HepG2 (cell line): Measurements from ENCODE around the gene SLC6A9. TPM values are rescaled to one million over a fixed set of nuclear protein-coding genes. Genes with fewer than 3 reads are reported as not detected.
A peak's percentile ranks its signal among the peaks of the same experiment; 100 is the strongest.

Experiments
- ATAC-seq: fragments of 200-7000 bp; cut with Tn5 transposase; 3 replicates; pipeline ENCODE4 v1.9.1; 2020; ENCODE audit warnings: mild to moderate bottlenecking, moderate library complexity
- BruUV-seq: library from RNA; stranded (reverse); fragments of 400-500 nt; replicated peaks from 2 replicates; lab custom pipeline; 2021; lab: Mats Ljungman, UMichigan
- CTCF ChIA-PET: fragments of 300-600 bp; formaldehyde crosslinking; extraction: SDS; loops from one replicate; lab custom pipeline; 2021; ENCODE audit warnings: low total read pairs, inconsistent platforms, low intra/inter-chr PET ratio; lab: Yijun Ruan, JAX
- POLR2A ChIA-PET: fragments of 350-600 bp; sonication (Branson Sonifier 250); formaldehyde crosslinking; loops from one replicate; lab custom pipeline; 2020; ENCODE audit warnings: antibody characterized with exemption, inconsistent platforms; lab: Yijun Ruan, JAX
- DNase-seq: peaks from one replicate; pipeline ENCODE4 v3.0.0-alpha.2; 2015; ENCODE audit warnings: low spot score
- FAIRE-seq: peaks from 3 replicates; lab custom pipeline; 2011; peaks lifted over from hg19 to GRCh38; lab: Jason Lieb, UNC
- H2AFZ ChIP-seq: one replicate; pipeline ENCODE4 v1.6.1; 2011; ENCODE audit warnings: low read length, inconsistent platforms
- H3K27ac ChIP-seq: fragments of 300-600 bp; 3 replicates; pipeline ENCODE4 v1.8.0; 2011; ENCODE audit warnings: mixed run types, mild to moderate bottlenecking, mixed read lengths, low read length, inconsistent platforms; ENCODE audit not compliant: insufficient read depth; ENCODE audit errors: extremely low read length
- H3K27me3 ChIP-seq, 2 experiments: fragments of 200-600 bp in 1 of 2; 2 replicates in 1 of 2; 3 replicates in 1 of 2; pipeline versions ENCODE4 v1.6.0 to v1.8.0; 2011; ENCODE audit warnings: low read length in 2 of 2, mild to moderate bottlenecking in 2 of 2, moderate library complexity in 2 of 2, inconsistent platforms in 1 of 2; ENCODE audit not compliant: insufficient read depth in 2 of 2, control insufficient read depth in 1 of 2
- H3K36me3 ChIP-seq, 2 experiments: fragments of 200-600 bp in 1 of 2; replicated peaks in 1 of 2; 2 replicates in 1 of 2; 3 replicates in 1 of 2; pipeline versions ENCODE4 v1.5.1 to v1.8.0; 2011; ENCODE audit warnings: low read length in 2 of 2, inconsistent platforms in 1 of 2; ENCODE audit not compliant: insufficient read depth in 2 of 2, control insufficient read depth in 1 of 2
- H3K4me1 ChIP-seq: 2 replicates; pipeline ENCODE4 v1.5.1; 2012; ENCODE audit warnings: low read length, inconsistent platforms; ENCODE audit not compliant: insufficient read depth
- H3K4me2 ChIP-seq: 2 replicates; pipeline ENCODE4 v1.6.0; 2011; ENCODE audit warnings: low read depth, low read length, inconsistent platforms
- H3K4me3 ChIP-seq, 3 experiments: fragments of 200-600 bp in 1 of 3; sonication (generic), shearing (Covaris generic) in 1 of 3; replicated peaks in 1 of 3; 2 replicates each; pipeline ENCODE4 v1.5.1; 2011 to 2016; ENCODE audit warnings: low read length in 3 of 3, inconsistent platforms in 2 of 3, low read depth in 2 of 3, mild to moderate bottlenecking in 2 of 3, control low read depth in 1 of 3, mixed read lengths in 1 of 3; ENCODE audit not compliant: insufficient read depth in 1 of 3
- H3K79me2 ChIP-seq: one replicate; pipeline ENCODE4 v1.6.1; 2011; ENCODE audit warnings: low read length, inconsistent platforms; ENCODE audit not compliant: insufficient read depth
- H3K9ac ChIP-seq: 2 replicates; pipeline ENCODE4 v1.6.0; 2011; ENCODE audit warnings: mild to moderate bottlenecking, low read depth, low read length, inconsistent platforms; ENCODE audit not compliant: insufficient read depth
- H3K9me3 ChIP-seq: 2 replicates; pipeline ENCODE4 v1.5.1; 2012; ENCODE audit warnings: mild to moderate bottlenecking, low read length
- H4K20me1 ChIP-seq: 2 replicates; pipeline ENCODE4 v1.6.0; 2011; ENCODE audit warnings: inconsistent platforms, mild to moderate bottlenecking, low read length, moderate library complexity; ENCODE audit not compliant: insufficient read depth
- GATAD1 ChIP-seq: IDR thresholded peaks from 2 replicates; pipeline ENCODE4 v1.6.1; 2016; ENCODE audit warnings: missing genetic modification reagents, missing compliant biosample characterization
- HBP1 ChIP-seq: IDR thresholded peaks from 2 replicates; pipeline ENCODE4 v1.6.1; 2016; ENCODE audit warnings: low read depth, control low read depth
- JUNB ChIP-seq: sonication (generic); formaldehyde crosslinking; IDR thresholded peaks from 2 replicates; pipeline ENCODE4 v1.8.0; 2022; ENCODE audit warnings: missing genetic modification reagents, mild to moderate bottlenecking, borderline replicate concordance
- MAF1 ChIP-seq: sonication (generic); formaldehyde crosslinking; IDR thresholded peaks from 2 replicates; pipeline ENCODE4 v1.5.0; 2020; ENCODE audit warnings: missing genetic modification reagents, borderline replicate concordance
- POLR2AphosphoS5 ChIP-seq: IDR thresholded peaks from 2 replicates; pipeline ENCODE4 v1.6.1; 2012; ENCODE audit warnings: low read depth, low read length
- SOX5 ChIP-seq: IDR thresholded peaks from 2 replicates; pipeline ENCODE4 v1.6.1; 2016; ENCODE audit warnings: borderline replicate concordance
- ZBTB33 ChIP-seq: sonication (generic); formaldehyde crosslinking; IDR thresholded peaks from 2 replicates; pipeline ENCODE4 v1.4.0; 2020; ENCODE audit warnings: missing genetic modification reagents
- ZFP36 ChIP-seq: fragments of 150-350 bp; IDR thresholded peaks from 2 replicates; pipeline ENCODE4 v1.6.1; 2018; ENCODE audit warnings: borderline replicate concordance, low read length, low read depth; ENCODE audit not compliant: partially characterized antibody
- ZNF431 ChIP-seq: sonication (generic); formaldehyde crosslinking; IDR thresholded peaks from 2 replicates; pipeline ENCODE4 v1.9.0; 2022; ENCODE audit warnings: missing genetic modification reagents, low read depth, mild to moderate bottlenecking, borderline replicate concordance
- ZNF772 ChIP-seq: sonication (generic); formaldehyde crosslinking; IDR thresholded peaks from 2 replicates; pipeline ENCODE4 v1.5.0; 2020; ENCODE audit warnings: mild to moderate bottlenecking, missing genetic modification reagents
- WGBS: methylation state at CpG from one replicate; pipeline ENCODE4 v1.1.6; 2017; ENCODE audit warnings: low lambda C conversion rate; 5-methylcytosine and 5-hydroxymethylcytosine counted together
- in situ Hi-C: cut with HindIII; loops from 2 replicates; pipeline ENCODE4 v1.10.0; 2017; ENCODE audit warnings: low pct_unique_long_range_greater_than_20kb; ENCODE audit not compliant: extremely low pct_ligation_motif_present
- intact Hi-C: fragments of 100-400 bp; cut with micrococcal nuclease; formaldehyde crosslinking; loops from one replicate; pipeline ENCODE4 v1.10.0; 2022; ENCODE audit not compliant: unreplicated experiment
- polyA plus RNA-seq, 8 experiments: library from polyadenylated mRNA; depleted of rRNA in 3 of 8; stranded (reverse) in 7 of 8; unstranded in 1 of 8; fragments of >200 nt; fragmentation: Illumina TruSeq in 4 of 8; extraction: Trizol in 4 of 8; gene quantifications; 2 replicates each; pipeline versions ENCODE4 v1.2.1 to v1.2.3, GENCODE V29; 2011 to 2016; ENCODE audit warnings: low read depth in 4 of 8, missing spikeins in 1 of 8, mixed read lengths in 1 of 8; ENCODE audit not compliant: insufficient read depth in 1 of 8
- total RNA-seq, 5 experiments: library from RNA; depleted of rRNA; stranded (reverse); fragments of >200 nt; fragmentation: Illumina TruSeq; extraction: Trizol; gene quantifications; 2 replicates each; pipeline ENCODE4 v1.2.3, GENCODE V29; 2016; ENCODE audit warnings: low read depth in 1 of 5

The SLC6A9 gene
- total and polyA plus RNA-seq, 2 of the 13 experiments (the other 11 are each of a cell fraction or from before 2014, with no cell fraction given): 8.5 to 9.9 TPM

- POLR2A ChIA-PET: interaction anchor here (1.3 to 4.1 kb wide), 4 partner anchors 27 to 324 kb away, joined by 3 to 15 read pairs (median 10); partner anchors contain the start of genes IPO13, KDM4A and SLC6A9
- peaks cover 54% of the 10 kb centered on the region for H3K4me1 ChIP-seq
Observed at GRCh38 chr1:43973981-43974442, 57.2 kb downstream of the SLC6A9 start.

More at GRCh38 chr1:43973981-43974442, 57.2 kb downstream of the SLC6A9 start:
- intact Hi-C loops: no loop called here
- FAIRE-seq (no peak), DNase-seq (no peak)
- peak overlapping the region; percentile 99 for H3K4me2 ChIP-seq
- peak overlapping the region; percentile 86 for H3K9ac ChIP-seq
- peaks cover 4% of the 10 kb centered on the region; the same call in 1 of the 2 replicates for H4K20me1 ChIP-seq
- TF ChIP-seq SOX5 (CRISPR knock-in tag): 0 out of 2 replicates have a peak, but pooled peaks have one; percentile 4
- TF ChIP-seq ZBTB33 (CRISPR knock-in tag): peak; percentile 41; the same call in 1 of the 2 replicates
- no peak for TF ChIP-seq POLR2AphosphoS5
- TF ChIP-seq MAF1 (CRISPR knock-in tag): no peak
- no peak for TF ChIP-seq ZNF772 (CRISPR knock-in tag)
- 0 out of 2 replicates have a peak, but pooled peaks have one; percentile 44 for TF ChIP-seq JUNB (CRISPR knock-in tag)
- no peak for TF ChIP-seq ZFP36
- TF ChIP-seq GATAD1 (CRISPR knock-in tag): no peak
- no peak for TF ChIP-seq ZNF431
- TF ChIP-seq HBP1: 0 out of 2 replicates have a peak, but pooled peaks have one; percentile 52
- TF ChIP-seq, all 625 proteins: peak for 4
- H3K27ac ChIP-seq: peak overlapping the region; percentile 75
- peak overlapping the region; percentile 95 to 96 (median 95) for H3K4me3 ChIP-seq
- no peaks in the 10 kb centered on the region for H3K27me3 ChIP-seq
- no TSS peak for BruUV-seq
- CTCF ChIA-PET: no interaction called here
- peaks cover 36% of the 10 kb centered on the region for H3K79me2 ChIP-seq
- in situ Hi-C loops: no loop called here
- H3K9me3 ChIP-seq: no peaks in the 10 kb centered on the region
- WGBS: 57% methylated on average over 9 of the region's 9 CpGs
- no peak for ATAC-seq
- H2AFZ ChIP-seq: peak overlapping the region; percentile 31
- H3K36me3 ChIP-seq: peaks cover 3 to 12% of the 10 kb centered on the region in 2 experiments; a peak in 4 of 5 replicates
